Epithelial cell of alveolus of lung (primary cell): ENCODE results near the gene SNX27. TPM values are rescaled to one million over a fixed set of nuclear protein-coding genes. Genes with fewer than 3 reads are reported as not detected.

ENCODE experiments used
- total RNA-seq: library from RNA; depleted of rRNA; stranded (reverse); fragments of >200 nt; gene quantifications from 2 replicates; pipeline ENCODE4 v1.2.1, GENCODE V29; 2015

SNX27 gene
- total RNA-seq: 13.8 and 20.5 TPM in 2 replicates

GRCh38 chr1:151611832-151612500 lies at the start of gene SNX27:
TSS of gene SNX27 (plus strand) at chr1:151612050. CDS start at chr1:151612202, 152 bp downstream.

GRCh38 chr1:151716771-151717631 lies 105.2 kb downstream of the SNX27 start, which contains the start of gene CELF3:
TSS of gene CELF3 (minus strand) at chr1:151716803. CDS start at chr1:151716020, 783 bp downstream.

GRCh38 chr1:151720974-151721787 lies 109.3 kb downstream of the SNX27 start, which contains the start of gene RIIAD1:
TSS of gene RIIAD1 (plus strand) at chr1:151721522. CDS start at chr1:151721537, 15 bp downstream.

Other genes with a start within 250 kb of the SNX27 start
- 27.0 and 118 TPM in 2 replicates for gene SELENBP1, start 239.3 kb upstream of the SNX27 start, total RNA-seq
- gene PSMB4, start 212.5 kb upstream of the SNX27 start, total RNA-seq: 331 and 344 TPM in 2 replicates
- gene POGZ, start 152.6 kb upstream of the SNX27 start, total RNA-seq: 16.3 and 29.4 TPM in 2 replicates
- gene CGN, start 100.7 kb upstream of the SNX27 start, total RNA-seq: 0.52 TPM in 1 of 2 replicates, not detected in the other
- gene TUFT1, start 71.7 kb upstream of the SNX27 start, total RNA-seq: 2.3 and 6.2 TPM in 2 replicates
- not detected in 2 replicates for gene CELF3, start 104.8 kb downstream of the SNX27 start, total RNA-seq
- gene RIIAD1, start 109.5 kb downstream of the SNX27 start, total RNA-seq: not detected in 2 replicates
- gene MRPL9, start 151.4 kb downstream of the SNX27 start, total RNA-seq: 72.8 and 92.9 TPM in 2 replicates
- gene TDRKH, start 178.4 kb downstream of the SNX27 start, total RNA-seq: 1.1 and 4.1 TPM in 2 replicates
- gene LINGO4, start 193.4 kb downstream of the SNX27 start, total RNA-seq: not detected in 2 replicates
- not detected in 2 replicates for gene RORC, start 219.8 kb downstream of the SNX27 start, total RNA-seq
- gene C2CD4D, start 227.8 kb downstream of the SNX27 start, total RNA-seq: not detected in 2 replicates
- not detected in 2 replicates for gene THEM5, start 241.7 kb downstream of the SNX27 start, total RNA-seq